HepG2 (cell line): Measurements from ENCODE around the gene ACSL3.

Source experiments
- KAT2B ChIP-seq: fragments of 150-350 bp; IDR thresholded peaks from 2 replicates; pipeline ENCODE4 v1.6.1; 2014; ENCODE audit warnings: low read depth, low read length, borderline replicate concordance
- POLR2A ChIP-seq, 2 experiments: IDR thresholded peaks; 2 replicates each; pipeline ENCODE4 v1.6.1; 2011; ENCODE audit warnings: low read depth in 2 of 2, low read length in 2 of 2, mild to moderate bottlenecking in 1 of 2, moderate library complexity in 1 of 2; ENCODE audit not compliant: insufficient read depth in 1 of 2
- SRSF4 ChIP-seq: fragments of 200-400 bp; formaldehyde crosslinking; IDR thresholded peaks from one replicate; pipeline ENCODE4 v1.6.1; 2018; ENCODE audit warnings: mild to moderate bottlenecking, low read depth, low read length, moderate library complexity; ENCODE audit not compliant: poor library complexity, severe bottlenecking

DNA sequence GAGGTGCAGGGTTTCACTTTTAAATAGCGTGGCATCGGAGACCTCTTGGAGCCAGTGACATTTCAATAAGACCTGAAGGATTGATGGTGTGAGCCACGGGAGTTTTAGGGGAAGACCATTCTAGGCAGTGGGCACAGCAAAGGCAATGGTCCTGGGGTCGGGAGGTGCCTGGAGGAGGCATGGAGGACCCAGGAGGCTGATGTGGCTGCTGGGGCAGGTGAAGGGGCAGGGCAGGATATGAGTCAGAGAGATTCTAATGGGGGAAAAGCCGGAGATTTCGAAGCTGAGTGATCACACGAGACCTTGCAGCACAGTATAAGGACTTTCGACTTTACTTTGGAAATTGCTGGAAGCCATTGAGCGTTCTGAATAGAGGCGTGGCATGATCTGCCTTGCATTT lies 111.6 kb downstream of the ACSL3 start:
- TF ChIP-seq POLR2A (IDR thresholded peaks at IDR 0.05; ENCODE audit: insufficient read depth in 1 of 2, low read depth in 2 of 2, low read length in 2 of 2): no peak
- no peak for TF ChIP-seq SRSF4
- no peak for TF ChIP-seq KAT2B
